Measurements from ENCODE around the gene REPS2.

The REPS2 gene

GRCh38 chrX:16981209-16981608 is 34.8 kb downstream of the REPS2 start:
- Mint-ChIP-seq H3K4me1 (no peaks in the 10 kb centered on the region), H3K4me3 (no peak overlapping the region), H3K27me3 (no peaks in the 10 kb centered on the region), H3K9me3 (no peaks in the 10 kb centered on the region), H3K27ac (no peak overlapping the region)
- ATAC-seq (no peak), DNase-seq (no peak)

- Mint-ChIP-seq H3K27me3 (no peaks in the 10 kb centered on the region), H3K27ac (no peak overlapping the region), H3K4me3 (no peak overlapping the region), H3K4me1 (no peaks in the 10 kb centered on the region), H3K9me3 (no peaks in the 10 kb centered on the region)
- ATAC-seq (no peak), DNase-seq (no peak)
Observed at GRCh38 chrX:16981980-16982379, 35.5 kb downstream of the REPS2 start.

GRCh38 chrX:16983051-16983450 is 36.6 kb downstream of the REPS2 start:
- ATAC-seq (no peak), DNase-seq (no peak)
- no peaks in the 10 kb centered on the region for H3K27me3 Mint-ChIP-seq
- no peak overlapping the region for H3K4me3 Mint-ChIP-seq
- H3K4me1 Mint-ChIP-seq, result no peaks in the 10 kb centered on the region
- H3K27ac Mint-ChIP-seq, result no peak overlapping the region
- H3K9me3 Mint-ChIP-seq, result no peaks in the 10 kb centered on the region

- ATAC-seq, result no peak
- no peak overlapping the region for H3K4me3 Mint-ChIP-seq
- H3K27me3 Mint-ChIP-seq, result no peaks in the 10 kb centered on the region
- H3K27ac Mint-ChIP-seq, result no peak overlapping the region
- H3K4me1 Mint-ChIP-seq, result no peaks in the 10 kb centered on the region
- no peaks in the 10 kb centered on the region for H3K9me3 Mint-ChIP-seq
- no peak for DNase-seq
Observed at GRCh38 chrX:16985286-16985685, 38.8 kb downstream of the REPS2 start.

GRCh38 chrX:16986169-16986568 is 39.7 kb downstream of the REPS2 start:
- no peaks in the 10 kb centered on the region for H3K9me3 Mint-ChIP-seq
- no peak for ATAC-seq
- no peak overlapping the region for H3K4me3 Mint-ChIP-seq
- no peaks in the 10 kb centered on the region for H3K4me1 Mint-ChIP-seq
- DNase-seq, result no peak
- H3K27me3 Mint-ChIP-seq, result no peaks in the 10 kb centered on the region
- no peak overlapping the region for H3K27ac Mint-ChIP-seq

GRCh38 chrX:16989750-16990149 is 43.3 kb downstream of the REPS2 start:
- Mint-ChIP-seq H3K27me3 (no peaks in the 10 kb centered on the region), H3K4me3 (no peak overlapping the region), H3K27ac (no peak overlapping the region)

GRCh38 chrX:16990839-16991238 is 44.4 kb downstream of the REPS2 start:
- H3K4me1 Mint-ChIP-seq, result no peaks in the 10 kb centered on the region

More at GRCh38 chrX:16989750-16990149, 43.3 kb downstream of the REPS2 start:
- no peak for ATAC-seq
- no peaks in the 10 kb centered on the region for H3K9me3 Mint-ChIP-seq
- H3K4me1 Mint-ChIP-seq, result no peaks in the 10 kb centered on the region
- no peak for DNase-seq

GRCh38 chrX:16992445-16992844 is 46.0 kb downstream of the REPS2 start:
- no peak overlapping the region for H3K27ac Mint-ChIP-seq
- no peaks in the 10 kb centered on the region for H3K9me3 Mint-ChIP-seq
- no peaks in the 10 kb centered on the region for H3K4me1 Mint-ChIP-seq
- no peak for ATAC-seq
- H3K4me3 Mint-ChIP-seq, result no peak overlapping the region
- no peak for DNase-seq
- no peaks in the 10 kb centered on the region for H3K27me3 Mint-ChIP-seq

More at GRCh38 chrX:16990839-16991238, 44.4 kb downstream of the REPS2 start:
- no peak overlapping the region for H3K4me3 Mint-ChIP-seq
- no peak for ATAC-seq
- no peak overlapping the region for H3K27ac Mint-ChIP-seq
- no peaks in the 10 kb centered on the region for H3K9me3 Mint-ChIP-seq
- DNase-seq, result no peak
- no peaks in the 10 kb centered on the region for H3K27me3 Mint-ChIP-seq

- DNase-seq (no peak), ATAC-seq (no peak)
- Mint-ChIP-seq H3K27me3 (no peaks in the 10 kb centered on the region), H3K27ac (no peak overlapping the region), H3K9me3 (no peaks in the 10 kb centered on the region), H3K4me3 (no peak overlapping the region), H3K4me1 (no peaks in the 10 kb centered on the region)
Observed at GRCh38 chrX:16992951-16993350, 46.5 kb downstream of the REPS2 start.

GRCh38 chrX:16993791-16994318 is 47.4 kb downstream of the REPS2 start:
- no peak overlapping the region for H3K27ac Mint-ChIP-seq
- no peak for DNase-seq
- no peaks in the 10 kb centered on the region for H3K27me3 Mint-ChIP-seq
- no peaks in the 10 kb centered on the region for H3K4me1 Mint-ChIP-seq
- no peak for ATAC-seq
- H3K9me3 Mint-ChIP-seq, result no peaks in the 10 kb centered on the region
- no peak overlapping the region for H3K4me3 Mint-ChIP-seq

GRCh38 chrX:16994736-16995135 is 48.3 kb downstream of the REPS2 start:
- ATAC-seq, result no peak
- Mint-ChIP-seq H3K27ac (no peak overlapping the region), H3K4me1 (no peaks in the 10 kb centered on the region), H3K27me3 (no peaks in the 10 kb centered on the region), H3K4me3 (no peak overlapping the region), H3K9me3 (no peaks in the 10 kb centered on the region)
- DNase-seq, result no peak

GRCh38 chrX:16997313-16997712 is 50.9 kb downstream of the REPS2 start:
- H3K4me3 Mint-ChIP-seq, result no peak overlapping the region
- peaks cover 8% of the 10 kb centered on the region for H3K27me3 Mint-ChIP-seq
- no peaks in the 10 kb centered on the region for H3K9me3 Mint-ChIP-seq
- DNase-seq (no peak), ATAC-seq (no peak)
- no peak overlapping the region for H3K27ac Mint-ChIP-seq
- no peaks in the 10 kb centered on the region for H3K4me1 Mint-ChIP-seq

- Mint-ChIP-seq H3K27ac (no peak overlapping the region), H3K4me3 (no peak overlapping the region), H3K9me3 (no peaks in the 10 kb centered on the region), H3K4me1 (peaks cover 7% of the 10 kb centered on the region), H3K27me3 (peaks cover 18% of the 10 kb centered on the region)
- DNase-seq (no peak), ATAC-seq (no peak)
Observed at GRCh38 chrX:16999275-16999674, 52.8 kb downstream of the REPS2 start.

- ATAC-seq (no peak), DNase-seq (no peak)
- Mint-ChIP-seq H3K4me1 (peaks cover 7% of the 10 kb centered on the region), H3K9me3 (no peaks in the 10 kb centered on the region), H3K27me3 (peaks cover 18% of the 10 kb centered on the region), H3K27ac (no peak overlapping the region), H3K4me3 (no peak overlapping the region)
Observed at GRCh38 chrX:17000751-17001150, 54.3 kb downstream of the REPS2 start.

- ATAC-seq (no peak), DNase-seq (no peak)
- Mint-ChIP-seq H3K4me3 (no peak overlapping the region), H3K4me1 (peaks cover 7% of the 10 kb centered on the region), H3K27ac (peak overlapping the region in 1 of 2 donors; percentile 31), H3K9me3 (no peaks in the 10 kb centered on the region), H3K27me3 (peaks cover 18% of the 10 kb centered on the region)
Observed at GRCh38 chrX:17005712-17006368, 59.4 kb downstream of the REPS2 start.

GRCh38 chrX:17007134-17007768 is 60.8 kb downstream of the REPS2 start:
- H3K4me1 Mint-ChIP-seq, result peaks cover 7% of the 10 kb centered on the region
- no peak overlapping the region for H3K4me3 Mint-ChIP-seq
- no peak for ATAC-seq
- H3K9me3 Mint-ChIP-seq, result no peaks in the 10 kb centered on the region
- no peak for DNase-seq
- no peak overlapping the region for H3K27ac Mint-ChIP-seq
- H3K27me3 Mint-ChIP-seq, result peaks cover 11% of the 10 kb centered on the region
